Stomach (tissue), 4 donors: ENCODE measurements around the gene MAFB.

Source experiments
- CTCF ChIP-seq, 7 experiments: fragments of 450-650 bp in 4 of 7; fragments of 200-600 bp in 3 of 7; sonication (generic) in 3 of 7; IDR thresholded peaks; one replicate each; pipeline ENCODE4 v1.5.1; 2016 to 2019; ENCODE audit warnings: antibody characterized with exemption in 7 of 7, control low read depth in 2 of 7, mild to moderate bottlenecking in 1 of 7
- EP300 ChIP-seq: sonication (generic); formaldehyde crosslinking; IDR thresholded peaks from one replicate; pipeline ENCODE4 v1.6.1; 2017; ENCODE audit warnings: antibody characterized with exemption
- POLR2A ChIP-seq, 4 donors: fragments of 450-650 bp; IDR thresholded peaks; one replicate each; pipeline ENCODE4 v1.6.1; 2016; ENCODE audit warnings: antibody characterized with exemption in 4 of 4, control low read depth in 2 of 4, mild to moderate bottlenecking in 1 of 4, moderate library complexity in 1 of 4
- POLR2AphosphoS5 ChIP-seq, 3 donors: sonication (generic); formaldehyde crosslinking; IDR thresholded peaks; one replicate each; pipeline ENCODE4 v1.6.1; 2016; ENCODE audit warnings: antibody characterized with exemption in 3 of 3

GRCh38 chr20:40678286-40678875, 10.7 kb downstream of the MAFB start:
- no peak for TF ChIP-seq CTCF (IDR thresholded peaks at IDR 0.05)
- TF ChIP-seq POLR2AphosphoS5 (IDR thresholded peaks at IDR 0.05): no peak
- TF ChIP-seq POLR2A (IDR thresholded peaks at IDR 0.05): no peak
- no peak for TF ChIP-seq EP300
